Memory B cell (primary cell): ENCODE measurements around the gene C2CD4B.

ENCODE experiments used
- ATAC-seq: fragments of 150-1000 bp; cut with Tn5 transposase; 2 replicates; pipeline ENCODE4 v1.10.0; 2021; ENCODE audit warnings: low read depth, mild to moderate bottlenecking, moderate library complexity
- DNase-seq, 2 donors: peaks; one replicate each; pipeline ENCODE4 v3.0.0; 2022; ENCODE audit warnings: low spot score in 2 of 2
- H3K27ac Mint-ChIP-seq: one replicate; pipeline ENCODE4 v1.8.0; 2022; ENCODE audit warnings: mild to moderate bottlenecking, moderate library complexity, mixed read lengths
- H3K27me3 Mint-ChIP-seq: one replicate; pipeline ENCODE4 v1.8.0; 2022; ENCODE audit warnings: mixed read lengths
- H3K36me3 Mint-ChIP-seq: one replicate; pipeline ENCODE4 v1.8.0; 2022; ENCODE audit warnings: mild to moderate bottlenecking, mixed read lengths
- H3K4me1 Mint-ChIP-seq: one replicate; pipeline ENCODE4 v1.8.0; 2022; ENCODE audit warnings: mixed read lengths
- H3K4me3 Mint-ChIP-seq: one replicate; pipeline ENCODE4 v1.8.0; 2022; ENCODE audit warnings: mild to moderate bottlenecking, moderate library complexity, mixed read lengths
- H3K9me3 Mint-ChIP-seq: one replicate; pipeline ENCODE4 v1.8.0; 2022; ENCODE audit warnings: mixed read lengths

C2CD4B gene

GRCh38 chr15:62171882-62172281 lies 6.8 kb upstream of the C2CD4B start:
- ATAC-seq (no peak), DNase-seq (no peak)
- Mint-ChIP-seq H3K27ac (no peak overlapping the region), H3K9me3 (no peaks in the 10 kb centered on the region), H3K36me3 (no peaks in the 10 kb centered on the region), H3K4me3 (no peak overlapping the region), H3K4me1 (no peaks in the 10 kb centered on the region), H3K27me3 (peaks cover 20% of the 10 kb centered on the region)

GRCh38 chr15:62165793-62166375 lies 799 bp upstream of the C2CD4B start:
- H3K36me3 Mint-ChIP-seq = no peaks in the 10 kb centered on the region
- no peak overlapping the region for H3K27ac Mint-ChIP-seq
- no peak for ATAC-seq
- peaks cover 5% of the 10 kb centered on the region for H3K4me1 Mint-ChIP-seq
- no peak for DNase-seq
- H3K9me3 Mint-ChIP-seq = no peaks in the 10 kb centered on the region
- peak overlapping the region; percentile 55 for H3K4me3 Mint-ChIP-seq
- H3K27me3 Mint-ChIP-seq = peaks cover 22% of the 10 kb centered on the region

- Mint-ChIP-seq H3K4me3 (peak overlapping the region; percentile 75), H3K27ac (no peak overlapping the region), H3K4me1 (peaks cover 5% of the 10 kb centered on the region), H3K27me3 (peaks cover 25% of the 10 kb centered on the region), H3K9me3 (no peaks in the 10 kb centered on the region), H3K36me3 (no peaks in the 10 kb centered on the region)
- no peak for DNase-seq
- no peak for ATAC-seq
Observed at GRCh38 chr15:62164396-62165103, 535 bp downstream of the C2CD4B start.

- no peak for DNase-seq
- peaks cover 25% of the 10 kb centered on the region for H3K27me3 Mint-ChIP-seq
- no peak overlapping the region for H3K27ac Mint-ChIP-seq
- H3K4me3 Mint-ChIP-seq = no peak overlapping the region
- H3K4me1 Mint-ChIP-seq = peaks cover 5% of the 10 kb centered on the region
- no peak for ATAC-seq
- no peaks in the 10 kb centered on the region for H3K9me3 Mint-ChIP-seq
- H3K36me3 Mint-ChIP-seq = no peaks in the 10 kb centered on the region
Observed at GRCh38 chr15:62164014-62164395, 1.1 kb downstream of the C2CD4B start.

- no peak for DNase-seq
- H3K4me3 Mint-ChIP-seq = no peak overlapping the region
- H3K27me3 Mint-ChIP-seq = peaks cover 26% of the 10 kb centered on the region
- no peaks in the 10 kb centered on the region for H3K36me3 Mint-ChIP-seq
- H3K9me3 Mint-ChIP-seq = peaks cover 3% of the 10 kb centered on the region
- peaks cover 5% of the 10 kb centered on the region for H3K4me1 Mint-ChIP-seq
- no peak overlapping the region for H3K27ac Mint-ChIP-seq
- ATAC-seq = no peak
Observed at GRCh38 chr15:62163397-62164013, 1.6 kb downstream of the C2CD4B start.

- H3K9me3 Mint-ChIP-seq = peaks cover 4% of the 10 kb centered on the region
- H3K4me3 Mint-ChIP-seq = no peak overlapping the region
Observed at GRCh38 chr15:62153228-62153627, 11.9 kb downstream of the C2CD4B start.

GRCh38 chr15:62150445-62150844 lies 14.6 kb downstream of the C2CD4B start:
- no peak overlapping the region for H3K4me3 Mint-ChIP-seq
- H3K27me3 Mint-ChIP-seq = peaks cover 11% of the 10 kb centered on the region
- H3K9me3 Mint-ChIP-seq = no peaks in the 10 kb centered on the region
- no peak for ATAC-seq
- no peaks in the 10 kb centered on the region for H3K36me3 Mint-ChIP-seq
- no peak overlapping the region for H3K27ac Mint-ChIP-seq
- peaks cover 2% of the 10 kb centered on the region for H3K4me1 Mint-ChIP-seq
- no peak for DNase-seq

More at GRCh38 chr15:62153228-62153627, 11.9 kb downstream of the C2CD4B start:
- ATAC-seq (no peak), DNase-seq (no peak)
- Mint-ChIP-seq H3K27me3 (peaks cover 13% of the 10 kb centered on the region), H3K27ac (no peak overlapping the region), H3K4me1 (peaks cover 2% of the 10 kb centered on the region), H3K36me3 (no peaks in the 10 kb centered on the region)

GRCh38 chr15:62149729-62150128 lies 15.4 kb downstream of the C2CD4B start:
- Mint-ChIP-seq H3K4me1 (peaks cover 2% of the 10 kb centered on the region), H3K9me3 (no peaks in the 10 kb centered on the region), H3K36me3 (no peaks in the 10 kb centered on the region), H3K27me3 (peaks cover 11% of the 10 kb centered on the region), H3K4me3 (no peak overlapping the region), H3K27ac (no peak overlapping the region)
- DNase-seq = no peak
- no peak for ATAC-seq

GRCh38 chr15:62147551-62147950 lies 17.5 kb downstream of the C2CD4B start:
- no peak overlapping the region for H3K27ac Mint-ChIP-seq
- DNase-seq (no peak), ATAC-seq (no peak)
- H3K9me3 Mint-ChIP-seq = no peaks in the 10 kb centered on the region
- H3K27me3 Mint-ChIP-seq = peaks cover 9% of the 10 kb centered on the region
- peaks cover 2% of the 10 kb centered on the region for H3K36me3 Mint-ChIP-seq
- H3K4me3 Mint-ChIP-seq = no peak overlapping the region
- peaks cover 2% of the 10 kb centered on the region for H3K4me1 Mint-ChIP-seq

GRCh38 chr15:62147149-62147548 lies 17.9 kb downstream of the C2CD4B start:
- ATAC-seq = no peak
- H3K27me3 Mint-ChIP-seq = peaks cover 8% of the 10 kb centered on the region
- H3K4me3 Mint-ChIP-seq = no peak overlapping the region
- no peak overlapping the region for H3K27ac Mint-ChIP-seq
- peaks cover 2% of the 10 kb centered on the region for H3K36me3 Mint-ChIP-seq
- H3K4me1 Mint-ChIP-seq = peaks cover 2% of the 10 kb centered on the region
- DNase-seq = no peak
- H3K9me3 Mint-ChIP-seq = no peaks in the 10 kb centered on the region

GRCh38 chr15:62145015-62145735 lies 19.9 kb downstream of the C2CD4B start:
- Mint-ChIP-seq H3K4me1 (no peaks in the 10 kb centered on the region), H3K27me3 (peaks cover 4% of the 10 kb centered on the region), H3K4me3 (no peak overlapping the region), H3K9me3 (no peaks in the 10 kb centered on the region), H3K36me3 (peaks cover 2% of the 10 kb centered on the region), H3K27ac (no peak overlapping the region)
- DNase-seq (no peak), ATAC-seq (no peak)

- Mint-ChIP-seq H3K36me3 (peaks cover 2% of the 10 kb centered on the region), H3K27me3 (peaks cover 12% of the 10 kb centered on the region), H3K9me3 (no peaks in the 10 kb centered on the region), H3K4me1 (no peaks in the 10 kb centered on the region), H3K27ac (no peak overlapping the region), H3K4me3 (no peak overlapping the region)
- ATAC-seq (no peak), DNase-seq (no peak)
Observed at GRCh38 chr15:62142736-62143135, 22.3 kb downstream of the C2CD4B start.

GRCh38 chr15:62141643-62142588 lies 23.2 kb downstream of the C2CD4B start:
- no peak overlapping the region for H3K4me3 Mint-ChIP-seq
- H3K27ac Mint-ChIP-seq = no peak overlapping the region
- ATAC-seq (no peak), DNase-seq (no peak)
- no peaks in the 10 kb centered on the region for H3K9me3 Mint-ChIP-seq
- no peaks in the 10 kb centered on the region for H3K4me1 Mint-ChIP-seq
- peaks cover 2% of the 10 kb centered on the region for H3K36me3 Mint-ChIP-seq
- peaks cover 13% of the 10 kb centered on the region for H3K27me3 Mint-ChIP-seq
